WTC11 (cell line): ENCODE measurements around the gene FER. TPM values are rescaled to one million over a fixed set of nuclear protein-coding genes. Genes with fewer than 3 reads are reported as not detected.

ENCODE experiments used
- ATAC-seq: fragments of 200-7000 bp; cut with Tn5 transposase; 2 replicates; pipeline ENCODE4 v1.10.0; 2021; ENCODE audit warnings: mild to moderate bottlenecking, moderate library complexity
- CTCF ChIA-PET: fragments of 300-600 bp; sonication (Branson Sonifier 250); formaldehyde crosslinking; loops from one replicate; lab custom pipeline; 2021; ENCODE audit warnings: antibody characterized with exemption; lab: Charles Lee
- POLR2A ChIA-PET: fragments of 350-600 bp; sonication (Branson Sonifier 250); formaldehyde crosslinking; loops from one replicate; lab custom pipeline; 2021; ENCODE audit warnings: antibody characterized with exemption; lab: Charles Lee
- DNase-seq: peaks from one replicate; pipeline ENCODE4 v3.0.0; 2021; ENCODE audit warnings: low spot score
- H3K27ac Mint-ChIP-seq: 2 replicates; pipeline ENCODE4 v1.8.0; 2021; ENCODE audit warnings: mixed read lengths
- H3K27me3 Mint-ChIP-seq: 2 replicates; pipeline ENCODE4 v1.8.0; 2021; ENCODE audit warnings: low read depth, mild to moderate bottlenecking, moderate library complexity, mixed read lengths
- H3K36me3 Mint-ChIP-seq: 2 replicates; pipeline ENCODE4 v1.8.0; 2021; ENCODE audit warnings: mixed read lengths
- H3K4me1 Mint-ChIP-seq: 2 replicates; pipeline ENCODE4 v1.8.0; 2022; ENCODE audit warnings: mixed read lengths
- H3K4me3 Mint-ChIP-seq: 2 replicates; pipeline ENCODE4 v1.8.0; 2021; ENCODE audit warnings: mild to moderate bottlenecking, moderate library complexity, mixed read lengths
- H3K9me3 Mint-ChIP-seq: 2 replicates; pipeline ENCODE4 v1.8.0; 2021; ENCODE audit warnings: mixed read lengths
- ATF6 ChIP-seq: sonication (generic); formaldehyde crosslinking; IDR thresholded peaks from 2 replicates; pipeline ENCODE4 v1.8.1; 2023; ENCODE audit warnings: mild to moderate bottlenecking, missing genetic modification reagents
- CBFB ChIP-seq: sonication (generic); formaldehyde crosslinking; IDR thresholded peaks from 2 replicates; pipeline ENCODE4 v1.8.1; 2022; ENCODE audit warnings: mild to moderate bottlenecking, low read depth, missing genetic modification reagents
- E2F5 ChIP-seq: sonication (generic); formaldehyde crosslinking; IDR thresholded peaks from 2 replicates; pipeline ENCODE4 v1.8.1; 2022; ENCODE audit warnings: mild to moderate bottlenecking, moderate library complexity, missing genetic modification reagents
- ELF4 ChIP-seq: sonication (generic); formaldehyde crosslinking; IDR thresholded peaks from 2 replicates; pipeline ENCODE4 v1.8.1; 2022; ENCODE audit warnings: low read depth, mild to moderate bottlenecking, moderate library complexity, missing genetic modification reagents
- ESRRA ChIP-seq: sonication (generic); formaldehyde crosslinking; IDR thresholded peaks from 2 replicates; pipeline ENCODE4 v1.8.1; 2022; ENCODE audit warnings: mild to moderate bottlenecking, missing genetic modification reagents, borderline replicate concordance
- ETV6 ChIP-seq: sonication (generic); formaldehyde crosslinking; IDR thresholded peaks from 2 replicates; pipeline ENCODE4 v1.8.1; 2022; ENCODE audit warnings: mild to moderate bottlenecking, missing genetic modification reagents
- FOXJ3 ChIP-seq: sonication (generic); formaldehyde crosslinking; IDR thresholded peaks from 2 replicates; pipeline ENCODE4 v1.9.0; 2021; ENCODE audit warnings: missing genetic modification reagents, mild to moderate bottlenecking, borderline replicate concordance
- FOXP4 ChIP-seq: sonication (generic); formaldehyde crosslinking; IDR thresholded peaks from 2 replicates; pipeline ENCODE4 v1.8.0; 2022; ENCODE audit warnings: mild to moderate bottlenecking, missing genetic modification reagents
- GABPB1 ChIP-seq: sonication (generic); formaldehyde crosslinking; IDR thresholded peaks from 2 replicates; pipeline ENCODE4 v1.8.1; 2023; ENCODE audit warnings: mild to moderate bottlenecking, missing genetic modification reagents
- GRHL2 ChIP-seq: fragments of 250-450 bp; sonication (Bioruptor Pico); IDR thresholded peaks from 2 replicates; pipeline ENCODE4 v1.8.0; 2022; ENCODE audit warnings: mild to moderate bottlenecking, moderate library complexity; ENCODE audit not compliant: insufficient replicate concordance, severe bottlenecking
- MYBL2 ChIP-seq: sonication (generic); formaldehyde crosslinking; IDR thresholded peaks from 2 replicates; pipeline ENCODE4 v1.8.1; 2023; ENCODE audit warnings: mild to moderate bottlenecking, moderate library complexity, missing genetic modification reagents
- PRRX2 ChIP-seq: fragments of 250-450 bp; sonication (Bioruptor Pico); IDR thresholded peaks from 2 replicates; pipeline ENCODE4 v1.8.0; 2021; ENCODE audit warnings: mild to moderate bottlenecking
- SMAD4 ChIP-seq: sonication (generic); formaldehyde crosslinking; IDR thresholded peaks from 2 replicates; pipeline ENCODE4 v1.8.0; 2022; ENCODE audit warnings: mild to moderate bottlenecking, missing genetic modification reagents
- TEAD1 ChIP-seq: sonication (generic); formaldehyde crosslinking; IDR thresholded peaks from 2 replicates; pipeline ENCODE4 v1.8.0; 2022; ENCODE audit warnings: mild to moderate bottlenecking, missing genetic modification reagents
- ZNF232 ChIP-seq: sonication (generic); formaldehyde crosslinking; IDR thresholded peaks from 2 replicates; pipeline ENCODE4 v1.8.0; 2022; ENCODE audit warnings: mild to moderate bottlenecking, missing genetic modification reagents
- ZNF396 ChIP-seq: fragments of 250-450 bp; sonication (Bioruptor Pico); IDR thresholded peaks from 2 replicates; pipeline ENCODE4 v1.8.0; 2021; ENCODE audit warnings: mild to moderate bottlenecking, moderate library complexity, borderline replicate concordance
- ZNF425 ChIP-seq: fragments of 250-450 bp; sonication (Bioruptor Pico); conservative IDR thresholded peaks from 2 replicates; pipeline ENCODE4 v1.9.0; 2021; ENCODE audit warnings: mild to moderate bottlenecking
- ZNF512 ChIP-seq: sonication (generic); formaldehyde crosslinking; IDR thresholded peaks from 2 replicates; pipeline ENCODE4 v1.8.1; 2022; ENCODE audit warnings: missing genetic modification reagents, borderline replicate concordance
- ZSCAN18 ChIP-seq: fragments of 250-450 bp; sonication (Bioruptor Pico); IDR thresholded peaks from 2 replicates; pipeline ENCODE4 v2.1.2; 2022; ENCODE audit warnings: mild to moderate bottlenecking, moderate library complexity
- total RNA-seq: library from RNA; stranded (reverse); gene quantifications from 3 replicates; pipeline ENCODE4 v1.2.3, GENCODE V29; 2021

FER gene
- total RNA-seq, 1 experiment from 2014 or later: 13.8 TPM

GRCh38 chr5:108930107-108930506 lies 182.4 kb downstream of the FER start:
- CTCF ChIA-PET: no interaction called here
- peaks cover 18% of the 10 kb centered on the region for H3K36me3 Mint-ChIP-seq

GRCh38 chr5:108935611-108936010 lies 187.9 kb downstream of the FER start:
- ChIA-PET CTCF (no interaction called here), POLR2A (no interaction called here)
- DNase-seq (no peak), ATAC-seq (no peak)
- Mint-ChIP-seq H3K9me3 (peaks cover 21% of the 10 kb centered on the region), H3K27ac (no peak overlapping the region), H3K36me3 (peaks cover 15% of the 10 kb centered on the region), H3K4me1 (no peaks in the 10 kb centered on the region), H3K27me3 (no peaks in the 10 kb centered on the region), H3K4me3 (no peak overlapping the region)
- TF ChIP-seq ZSCAN18 (CRISPR knock-in tag): no peak
- no peak for TF ChIP-seq ATF6 (CRISPR knock-in tag)
- no peak for TF ChIP-seq GABPB1 (CRISPR knock-in tag)
- TF ChIP-seq PRRX2 (CRISPR knock-in tag): no peak
- TF ChIP-seq CBFB (CRISPR knock-in tag): no peak
- TF ChIP-seq ZNF425 (CRISPR knock-in tag): no peak
- no peak for TF ChIP-seq E2F5 (CRISPR knock-in tag)
- TF ChIP-seq MYBL2 (CRISPR knock-in tag): no peak
- no peak for TF ChIP-seq ETV6 (CRISPR knock-in tag)
- no peak for TF ChIP-seq FOXP4 (CRISPR knock-in tag)
- no peak for TF ChIP-seq ELF4 (CRISPR knock-in tag)
- no peak for TF ChIP-seq GRHL2
- TF ChIP-seq SMAD4 (CRISPR knock-in tag): no peak
- no peak for TF ChIP-seq TEAD1 (CRISPR knock-in tag)
- no peak for TF ChIP-seq ESRRA (CRISPR knock-in tag)
- no peak for TF ChIP-seq ZNF512
- no peak for TF ChIP-seq FOXJ3 (CRISPR knock-in tag)

More at GRCh38 chr5:108930107-108930506, 182.4 kb downstream of the FER start:
- ATAC-seq: no peak
- POLR2A ChIA-PET: no interaction called here
- DNase-seq: no peak
- H3K9me3 Mint-ChIP-seq: peaks cover 23% of the 10 kb centered on the region
- TF ChIP-seq ZNF396 (CRISPR knock-in tag) (no peak), ZNF232 (CRISPR knock-in tag) (no peak), ESRRA (CRISPR knock-in tag) (no peak), E2F5 (CRISPR knock-in tag) (no peak)
- H3K27ac Mint-ChIP-seq: no peak overlapping the region
- no peaks in the 10 kb centered on the region for H3K4me1 Mint-ChIP-seq
- H3K4me3 Mint-ChIP-seq: no peak overlapping the region
- H3K27me3 Mint-ChIP-seq: no peaks in the 10 kb centered on the region
